Measurements from ENCODE around the gene HES4.

Gene HES4

DNA sequence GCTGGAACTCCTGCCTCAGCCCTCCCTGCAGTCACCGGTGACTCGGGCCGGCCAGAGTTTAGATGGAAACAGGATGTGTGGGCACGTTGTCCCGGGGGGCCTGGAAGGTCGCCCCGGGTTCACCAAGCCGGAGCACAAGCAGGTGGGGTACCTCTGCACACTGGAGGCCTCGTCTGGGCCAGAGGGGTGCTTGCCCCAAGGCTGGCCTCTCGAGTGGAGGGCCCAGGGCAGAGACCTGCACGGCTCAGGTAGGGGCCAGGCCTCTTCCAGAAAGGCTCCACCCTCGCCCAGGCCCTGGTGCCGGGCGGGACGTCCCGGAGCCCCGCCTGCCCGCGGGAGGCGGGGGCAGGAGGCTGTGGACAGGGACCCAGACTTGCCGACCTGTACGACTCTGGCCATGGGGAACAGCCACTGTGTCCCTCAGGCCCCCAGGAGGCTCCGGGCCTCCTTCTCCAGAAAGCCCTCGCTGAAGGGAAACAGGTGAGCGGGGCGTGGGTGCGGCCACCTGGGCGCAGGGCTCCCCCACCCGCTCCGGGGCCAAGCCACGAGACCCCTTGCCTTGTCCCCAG is 33.7 kb downstream of the HES4 start, which contains the start of gene PLEKHN1:
TSS of gene PLEKHN1 (plus strand) at position 348 of the 569 bp plus-strand sequence. CDS start at position 398, 50 bp downstream.
- Histone ChIP-seq H3K4me2 (ENCODE audit: low read depth, low read length) (peak within 1 kb of the TSS; percentile 100), H3K4me1 (ENCODE audit: low read length) (peaks cover 9% of the 10 kb centered on the region), H3K4me3 (ENCODE audit: low read length) (peak within 1 kb of the TSS; percentile 89), H3K36me3 (replicated peaks; ENCODE audit: insufficient read depth, low read length) (no peaks in the 10 kb centered on the region), H3F3A (ENCODE audit: insufficient read depth, low read length) (peaks cover 4% of the 10 kb centered on the region; the same call in 1 of the 2 replicates), H3K79me2 (ENCODE audit: low read length) (no peaks in the 10 kb centered on the region), H3K9me3 (replicated peaks; ENCODE audit: insufficient read depth, low read length) (no peaks in the 10 kb centered on the region), H3K27me3 (replicated peaks; ENCODE audit: insufficient read depth, low read length) (no peaks in the 10 kb centered on the region), H2AFZ (ENCODE audit: low read length) (peak within 1 kb of the TSS; percentile 92), H3K27ac (ENCODE audit: low read length) (peak within 1 kb of the TSS; percentile 70), H3K9ac (ENCODE audit: low read length) (peak within 1 kb of the TSS; percentile 60; the same call in 1 of the 2 replicates), H3K9me2 (replicated peaks; ENCODE audit: insufficient read depth, low read length) (no peaks in the 10 kb centered on the region), H4K20me1 (ENCODE audit: insufficient read depth, low read length) (no peaks in the 10 kb centered on the region)
- TF ChIP-seq, protein P1, sequence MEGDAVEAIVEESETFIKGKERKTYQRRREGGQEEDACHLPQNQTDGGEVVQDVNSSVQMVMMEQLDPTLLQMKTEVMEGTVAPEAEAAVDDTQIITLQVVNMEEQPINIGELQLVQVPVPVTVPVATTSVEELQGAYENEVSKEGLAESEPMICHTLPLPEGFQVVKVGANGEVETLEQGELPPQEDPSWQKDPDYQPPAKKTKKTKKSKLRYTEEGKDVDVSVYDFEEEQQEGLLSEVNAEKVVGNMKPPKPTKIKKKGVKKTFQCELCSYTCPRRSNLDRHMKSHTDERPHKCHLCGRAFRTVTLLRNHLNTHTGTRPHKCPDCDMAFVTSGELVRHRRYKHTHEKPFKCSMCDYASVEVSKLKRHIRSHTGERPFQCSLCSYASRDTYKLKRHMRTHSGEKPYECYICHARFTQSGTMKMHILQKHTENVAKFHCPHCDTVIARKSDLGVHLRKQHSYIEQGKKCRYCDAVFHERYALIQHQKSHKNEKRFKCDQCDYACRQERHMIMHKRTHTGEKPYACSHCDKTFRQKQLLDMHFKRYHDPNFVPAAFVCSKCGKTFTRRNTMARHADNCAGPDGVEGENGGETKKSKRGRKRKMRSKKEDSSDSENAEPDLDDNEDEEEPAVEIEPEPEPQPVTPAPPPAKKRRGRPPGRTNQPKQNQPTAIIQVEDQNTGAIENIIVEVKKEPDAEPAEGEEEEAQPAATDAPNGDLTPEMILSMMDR (IDR thresholded peaks at IDR 0.05; ENCODE audit: low read length) = no peak
- TF ChIP-seq EZH2phosphoT487 (IDR thresholded peaks at IDR 0.05; ENCODE audit: low read length) (no peak), EZH2 (optimal IDR thresholded peaks at IDR 0.05; ENCODE audit: low read depth, low read length) (no peak)
- peak; percentile 42 for DNase-seq

DNA sequence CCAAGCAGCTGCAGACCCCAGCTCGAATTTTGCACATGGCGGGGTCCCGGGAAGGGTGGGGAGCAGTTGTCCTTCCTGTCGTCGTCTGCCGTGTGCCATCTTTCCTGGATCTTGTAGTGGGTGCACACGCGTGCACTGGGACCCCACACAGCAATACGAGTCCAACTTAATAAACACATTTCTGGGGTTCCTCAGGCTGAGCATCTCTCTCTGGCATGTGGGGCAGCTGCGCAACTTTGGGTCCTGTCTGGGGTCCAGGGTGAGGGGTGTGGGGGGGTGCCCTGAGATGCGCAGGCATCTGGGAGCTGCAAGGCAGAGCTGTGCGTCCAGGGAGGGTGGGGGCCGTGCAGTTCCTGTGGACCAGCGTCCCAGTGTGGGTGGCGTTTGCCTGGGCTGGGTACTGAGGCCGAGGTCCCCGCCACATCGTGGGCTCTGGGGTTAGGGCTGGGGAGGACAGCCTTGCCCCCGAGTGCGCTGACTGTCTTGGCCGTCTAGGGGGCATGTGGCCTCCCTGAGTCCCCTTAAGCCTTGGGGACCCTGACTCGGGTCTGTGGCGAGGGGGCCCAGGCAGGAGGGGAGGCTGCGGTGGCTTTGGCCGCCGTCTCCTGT is 34.3 kb downstream of the HES4 start:
- DNase-seq = no peak
- Histone ChIP-seq H3K9me3 (replicated peaks; ENCODE audit: insufficient read depth, low read length) (no peaks in the 10 kb centered on the region), H3K27ac (ENCODE audit: low read length) (no peak overlapping the region), H3K79me2 (ENCODE audit: low read length) (no peaks in the 10 kb centered on the region), H3K4me1 (ENCODE audit: low read length) (peaks cover 9% of the 10 kb centered on the region), H3K27me3 (replicated peaks; ENCODE audit: insufficient read depth, low read length) (no peaks in the 10 kb centered on the region), H3K36me3 (replicated peaks; ENCODE audit: insufficient read depth, low read length) (no peaks in the 10 kb centered on the region), H4K20me1 (ENCODE audit: insufficient read depth, low read length) (no peaks in the 10 kb centered on the region), H3K4me3 (ENCODE audit: low read length) (peak overlapping the region; percentile 89; the same call in 1 of the 2 replicates), H3K4me2 (ENCODE audit: low read depth, low read length) (peak overlapping the region; percentile 100; the same call in 1 of the 2 replicates), H3F3A (ENCODE audit: insufficient read depth, low read length) (peaks cover 4% of the 10 kb centered on the region; the same call in 1 of the 2 replicates), H3K9ac (ENCODE audit: low read length) (peak overlapping the region; percentile 60; the same call in 1 of the 2 replicates), H3K9me2 (replicated peaks; ENCODE audit: insufficient read depth, low read length) (no peaks in the 10 kb centered on the region), H2AFZ (ENCODE audit: low read length) (peak overlapping the region; percentile 92)
- no peak for TF ChIP-seq EZH2 (optimal IDR thresholded peaks at IDR 0.05; ENCODE audit: low read depth, low read length)
- TF ChIP-seq, protein P1 (IDR thresholded peaks at IDR 0.05; ENCODE audit: low read length) = no peak

DNA sequence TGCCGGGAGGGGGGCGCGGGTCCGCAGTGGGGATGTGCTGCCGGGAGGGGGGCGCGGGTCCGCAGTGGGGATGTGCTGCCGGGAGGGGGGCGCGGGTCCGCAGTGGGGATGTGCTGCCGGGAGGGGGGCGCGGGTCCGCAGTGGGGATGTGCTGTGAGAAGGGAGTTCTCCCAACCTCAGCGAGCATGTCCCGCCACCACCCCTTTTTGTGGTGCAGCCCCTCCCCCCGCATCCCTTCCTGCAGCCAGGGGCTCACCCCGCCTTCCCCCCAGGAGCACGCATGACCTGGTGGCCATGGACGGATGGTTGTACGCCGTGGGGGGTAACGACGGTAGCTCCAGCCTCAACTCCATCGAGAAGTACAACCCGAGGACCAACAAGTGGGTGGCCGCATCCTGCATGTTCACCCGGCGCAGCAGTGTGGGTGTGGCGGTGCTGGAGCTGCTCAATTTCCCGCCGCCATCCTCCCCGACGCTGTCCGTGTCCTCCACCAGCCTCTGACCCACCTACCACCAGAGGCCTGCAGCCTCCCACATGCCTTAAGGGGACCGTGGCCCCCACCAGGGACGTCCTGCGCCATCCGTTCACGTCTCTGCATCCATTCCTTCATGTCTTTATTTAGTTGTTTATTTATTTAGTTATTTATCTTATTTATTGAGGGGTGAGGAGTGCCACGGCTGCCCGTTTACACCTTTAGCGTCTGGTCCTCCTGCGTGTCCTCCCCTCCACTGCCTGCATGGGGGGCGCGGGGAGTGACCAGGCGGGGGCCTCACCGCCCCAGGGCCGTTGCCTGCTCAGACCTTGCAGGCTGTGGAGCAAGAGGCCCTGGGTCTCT is 35.0 kb downstream of the HES4 start:
- DNase-seq = no peak
- H3F3A ChIP-seq (ENCODE audit: insufficient read depth, low read length) = peaks cover 4% of the 10 kb centered on the region; the same call in 1 of the 2 replicates
- no peak overlapping the region for H3K4me2 ChIP-seq (ENCODE audit: low read depth, low read length)
- no peaks in the 10 kb centered on the region for H3K36me3 ChIP-seq (replicated peaks; ENCODE audit: insufficient read depth, low read length)
- H3K9me2 ChIP-seq (replicated peaks; ENCODE audit: insufficient read depth, low read length) = no peaks in the 10 kb centered on the region
- no peaks in the 10 kb centered on the region for H3K27me3 ChIP-seq (replicated peaks; ENCODE audit: insufficient read depth, low read length)
- H4K20me1 ChIP-seq (ENCODE audit: insufficient read depth, low read length) = no peaks in the 10 kb centered on the region
- no peak overlapping the region for H3K4me3 ChIP-seq (ENCODE audit: low read length)
- H3K9ac ChIP-seq (ENCODE audit: low read length) = no peak overlapping the region
- H3K4me1 ChIP-seq (ENCODE audit: low read length) = peaks cover 9% of the 10 kb centered on the region
- H3K9me3 ChIP-seq (replicated peaks; ENCODE audit: insufficient read depth, low read length) = no peaks in the 10 kb centered on the region
- no peaks in the 10 kb centered on the region for H3K79me2 ChIP-seq (ENCODE audit: low read length)
- H2AFZ ChIP-seq (ENCODE audit: low read length) = no peak overlapping the region
- no peak overlapping the region for H3K27ac ChIP-seq (ENCODE audit: low read length)
- TF ChIP-seq EZH2 (optimal IDR thresholded peaks at IDR 0.05; ENCODE audit: low read depth, low read length) (no peak), EZH2phosphoT487 (IDR thresholded peaks at IDR 0.05; ENCODE audit: low read length) (no peak)
- TF ChIP-seq, protein P1 (IDR thresholded peaks at IDR 0.05; ENCODE audit: low read length) = no peak

Data from MM.1S (cell line).